GM21360 (cell line): ENCODE results near the gene SLC25A33.
"Not testable (repeated sequence)": the region's sequence is repeated elsewhere in the genome, so short reads cannot be mapped to it uniquely, and the experiment has no call there.

ENCODE experiments used
- ATAC-seq: cut with Tn5 transposase; IDR thresholded peaks from one replicate; pipeline ENCODE4 v1.9.1; 2021; ENCODE audit warnings: mild to moderate bottlenecking, moderate library complexity; ENCODE audit not compliant: unreplicated experiment

Gene SLC25A33

DNA sequence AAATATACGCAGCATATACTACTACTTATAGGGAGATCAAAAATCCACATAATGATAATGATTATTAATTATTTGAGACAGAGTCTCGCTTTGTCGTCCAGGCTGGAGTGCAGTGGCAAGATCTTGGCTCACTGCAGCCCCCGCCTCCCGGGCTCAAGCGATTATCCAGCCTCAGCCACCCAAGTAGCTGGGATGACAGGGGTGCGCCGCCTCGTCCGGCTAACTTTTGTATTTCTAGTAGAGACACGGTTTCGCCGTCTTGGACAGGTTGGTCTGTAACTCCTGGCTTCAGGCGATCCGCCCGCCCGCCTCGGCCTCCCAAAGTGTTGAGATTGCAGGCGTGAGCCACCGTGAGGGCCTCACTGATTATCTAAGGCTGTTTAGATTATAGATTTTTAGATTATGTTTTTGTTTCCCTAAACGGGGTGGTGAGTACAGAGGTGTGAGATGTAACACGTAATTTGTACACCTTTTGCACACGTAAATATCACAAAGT is 548 bp upstream of the SLC25A33 start:
- no peak for ATAC-seq

DNA sequence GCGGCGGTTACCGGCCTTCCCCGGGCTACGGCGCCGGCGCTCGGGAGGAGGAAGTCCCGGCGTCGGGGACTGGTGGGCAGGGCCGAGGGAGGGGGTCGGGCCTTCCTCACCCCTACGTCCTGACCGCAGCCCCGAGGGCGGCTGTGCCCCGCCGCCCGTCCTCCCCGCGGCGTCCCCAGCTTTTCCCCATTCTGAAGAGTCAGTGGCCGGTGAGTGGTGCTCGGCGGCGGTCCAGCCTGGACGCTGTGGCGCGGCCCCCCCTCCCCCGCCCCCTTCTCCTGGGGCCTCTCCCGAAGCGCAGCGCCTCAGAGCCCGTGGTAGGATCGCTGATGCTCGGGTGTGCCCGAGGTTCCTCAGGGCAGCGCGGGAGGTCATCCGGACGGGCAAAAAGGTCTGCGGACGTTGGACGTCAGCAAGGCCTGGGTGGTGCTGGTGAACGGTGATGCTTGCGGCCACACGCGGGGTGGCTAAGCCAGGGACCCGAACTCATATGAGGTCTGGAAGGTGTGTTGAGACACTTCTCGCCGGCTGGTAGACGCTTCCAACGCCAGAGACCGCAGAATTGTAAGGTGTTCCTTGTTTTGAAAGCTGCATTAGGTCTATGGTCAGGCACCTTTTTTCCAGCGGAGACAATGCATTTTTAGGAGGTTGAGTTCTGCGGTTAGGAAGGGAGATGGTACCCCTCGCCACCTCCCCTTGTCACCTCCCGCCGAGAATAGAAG is 725 bp downstream of the SLC25A33 start:
- ATAC-seq = peak; percentile 48

DNA sequence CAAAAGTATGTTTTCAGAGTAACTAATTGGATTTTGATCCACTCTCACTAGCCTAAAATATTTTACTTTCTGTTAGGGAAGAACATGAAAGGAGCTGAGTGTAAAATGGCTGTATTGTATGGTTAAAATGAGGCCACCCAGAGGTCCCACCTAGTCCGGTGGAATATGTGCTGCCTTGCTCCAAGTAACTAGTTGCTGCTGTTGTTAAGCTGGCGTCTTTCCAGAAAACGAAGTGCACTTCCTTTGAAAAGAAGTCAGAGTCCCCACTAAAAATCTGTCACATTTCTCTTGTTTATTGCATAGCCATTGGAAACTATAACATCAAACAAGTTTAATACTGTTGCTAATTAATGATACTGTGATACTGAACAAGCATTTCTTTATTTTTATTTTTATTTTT is 3.2 kb downstream of the SLC25A33 start:
- no peak for ATAC-seq

- ATAC-seq = no peak
Measured at GRCh38 chr1:9544926-9545325, 5.7 kb downstream of the SLC25A33 start.

- ATAC-seq = no peak
Measured at GRCh38 chr1:9549955-9550546, 10.8 kb downstream of the SLC25A33 start.

GRCh38 chr1:9551984-9552383 is 12.7 kb downstream of the SLC25A33 start:
- no peak for ATAC-seq

GRCh38 chr1:9553736-9554144 is 14.5 kb downstream of the SLC25A33 start:
- ATAC-seq = no peak

DNA sequence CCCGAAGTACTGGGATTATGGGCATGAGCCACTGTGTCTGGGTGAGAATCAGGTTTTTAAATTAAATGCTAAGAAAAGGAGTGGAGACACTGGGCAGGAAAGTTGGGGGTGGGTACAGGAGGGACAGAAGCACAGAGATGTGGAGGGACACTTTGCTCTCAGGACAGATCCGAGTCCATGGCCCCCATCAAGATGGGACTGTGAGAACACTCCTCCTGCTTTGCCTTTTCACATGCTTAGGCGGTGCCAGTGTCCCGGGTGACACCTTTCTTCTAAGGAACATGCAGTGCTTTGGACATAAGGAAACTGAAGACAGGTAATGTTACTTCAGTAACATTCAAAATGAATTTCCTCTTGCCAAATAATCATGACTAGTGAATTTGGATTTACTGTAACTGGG is 16.7 kb downstream of the SLC25A33 start:
- ATAC-seq = no peak

DNA sequence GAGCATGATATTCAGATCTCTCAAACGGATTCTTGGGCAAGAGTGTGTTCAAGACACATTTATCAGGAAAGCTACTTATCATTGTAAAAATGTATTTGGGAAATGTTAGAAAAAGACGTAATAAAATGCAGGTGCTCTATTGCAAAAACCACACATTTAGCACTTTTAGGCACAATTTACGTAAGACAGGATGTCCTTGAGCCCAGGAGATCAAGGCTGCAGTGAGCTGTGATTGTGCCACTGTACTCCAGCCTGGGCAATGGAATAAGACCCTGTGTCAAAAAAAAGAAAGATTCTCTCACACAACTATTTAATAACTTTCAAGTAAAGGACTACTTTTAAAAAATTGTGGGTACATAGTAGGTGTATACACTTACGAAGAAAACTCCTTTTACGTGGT is 18.4 kb downstream of the SLC25A33 start:
- no peak for ATAC-seq

- no peak for ATAC-seq
Measured at GRCh38 chr1:9558271-9558945, 19.1 kb downstream of the SLC25A33 start.

DNA sequence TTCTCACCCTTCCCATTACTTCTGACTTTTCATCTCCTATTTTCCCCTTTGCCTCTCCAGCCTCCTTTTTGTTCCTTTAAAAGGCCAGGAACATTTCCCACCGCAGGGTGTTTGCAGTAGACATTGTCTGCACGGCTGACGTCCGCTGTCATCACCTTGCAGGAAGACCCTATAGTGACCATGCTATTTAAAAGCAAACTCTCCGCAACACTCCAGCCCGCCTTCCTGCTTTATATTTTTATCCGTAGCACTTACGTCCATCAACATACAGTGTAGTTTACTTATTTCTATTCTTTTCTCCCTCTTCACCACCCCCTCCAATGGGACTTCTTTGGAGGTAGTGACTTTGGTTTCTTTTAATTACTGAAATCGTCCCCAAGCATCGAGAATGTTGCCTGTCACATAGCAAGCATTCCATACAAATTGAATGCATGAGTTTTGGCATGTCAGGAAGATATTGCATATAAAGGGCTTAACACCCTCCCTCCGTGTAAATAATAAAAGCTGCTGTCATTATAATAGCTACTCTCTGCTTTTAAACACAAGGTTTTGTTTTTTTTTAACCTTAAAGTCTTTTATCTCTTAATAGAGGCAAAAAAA is 19.8 kb downstream of the SLC25A33 start:
- ATAC-seq = no peak

- no peak for ATAC-seq
Measured at GRCh38 chr1:9559673-9560072, 20.4 kb downstream of the SLC25A33 start.

DNA sequence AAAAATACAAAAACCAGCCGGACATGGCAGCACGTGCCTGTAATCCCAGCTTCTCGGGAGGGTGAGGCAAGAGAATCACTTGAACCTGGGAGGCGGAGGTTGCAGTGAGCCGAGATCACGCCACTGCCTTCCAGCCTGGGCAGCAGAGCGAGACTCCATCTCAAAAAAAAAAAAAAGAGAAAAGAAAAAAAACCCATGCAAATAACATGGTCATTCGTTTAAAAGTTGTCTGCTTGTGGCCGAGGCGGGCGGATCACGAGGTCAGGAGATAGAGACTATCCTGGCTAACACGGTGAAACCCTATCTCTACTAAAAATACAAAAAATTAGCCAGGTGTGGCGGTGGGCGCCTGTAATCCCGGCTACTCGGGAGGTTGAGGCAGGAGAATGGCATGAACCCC is 20.8 kb downstream of the SLC25A33 start:
- not testable (repeated sequence) for ATAC-seq

- ATAC-seq = no peak
Measured at GRCh38 chr1:9561429-9561828, 22.2 kb downstream of the SLC25A33 start.

DNA sequence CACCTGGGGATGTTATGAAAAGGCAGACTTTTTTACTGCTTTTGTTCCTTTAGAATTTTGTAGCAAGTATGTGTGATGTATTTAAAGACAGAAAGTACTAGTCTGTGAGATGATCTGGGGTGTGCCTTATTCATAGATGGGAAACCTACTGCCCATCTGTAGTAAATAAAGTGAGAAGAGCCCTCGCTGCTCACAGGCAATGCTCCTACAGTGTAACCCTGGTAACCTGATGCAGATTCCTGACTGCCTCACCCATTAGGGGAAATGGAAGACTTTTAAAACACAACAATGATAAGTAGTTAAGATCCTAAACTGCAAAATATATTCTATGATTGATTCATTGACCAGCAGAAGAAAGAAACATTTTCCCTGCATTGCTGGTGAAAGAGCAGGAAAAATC is 30.0 kb downstream of the SLC25A33 start:
- no peak for ATAC-seq

DNA sequence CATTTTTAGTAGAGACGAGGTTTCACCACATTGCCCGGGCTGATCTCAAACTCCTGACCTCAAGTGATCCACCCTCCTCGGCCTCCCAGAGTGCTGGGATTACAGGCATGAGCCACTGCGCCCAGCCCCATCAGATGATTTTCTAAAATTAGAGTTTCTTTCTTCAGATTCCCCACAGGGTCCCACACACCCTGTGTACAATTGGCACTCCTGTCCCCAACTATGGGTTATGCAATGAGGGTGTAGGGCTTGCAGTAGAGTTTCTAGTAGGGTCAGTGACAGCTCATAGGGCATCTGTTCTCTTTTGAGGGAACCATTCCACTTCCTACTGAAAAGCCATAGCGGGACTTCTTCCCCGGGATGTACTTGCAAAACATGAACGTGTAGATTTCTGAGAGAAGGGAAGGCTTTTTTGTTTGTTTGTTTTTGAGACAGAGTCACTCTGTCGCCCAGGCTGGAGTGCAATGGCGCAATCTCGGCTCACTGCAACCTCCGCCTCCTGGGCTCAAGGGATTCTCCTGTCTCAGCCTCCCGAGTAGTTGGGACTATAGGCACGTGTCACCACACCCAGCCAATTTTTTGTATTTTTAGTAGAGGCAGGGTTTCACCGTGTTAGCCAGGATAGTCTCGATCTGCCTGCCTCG is 31.7 kb downstream of the SLC25A33 start:
- not testable (repeated sequence) for ATAC-seq

DNA sequence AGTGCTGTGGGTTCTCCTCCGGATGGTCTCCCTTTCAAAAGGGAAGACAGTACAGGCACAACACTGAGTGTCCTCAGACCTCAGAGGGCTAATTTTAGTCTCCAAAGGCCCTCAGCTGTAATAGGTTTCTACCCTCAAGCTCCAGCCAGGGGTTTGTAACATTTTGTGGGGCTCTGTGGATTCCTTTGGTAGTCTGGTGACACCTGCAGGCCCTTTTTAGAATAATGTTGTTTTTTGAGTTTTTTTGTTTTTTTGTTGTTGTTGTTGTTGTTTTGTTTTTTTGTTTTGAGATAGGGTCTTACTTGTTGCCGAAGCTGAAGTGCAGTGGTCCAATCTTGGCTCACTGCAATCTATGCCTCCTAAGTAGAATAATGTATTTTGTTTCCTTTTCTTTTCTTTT is 34.5 kb downstream of the SLC25A33 start:
- ATAC-seq = no peak

- no peak for ATAC-seq
Measured at GRCh38 chr1:9575486-9575885, 36.2 kb downstream of the SLC25A33 start.

GRCh38 chr1:9576903-9577302 is 37.6 kb downstream of the SLC25A33 start:
- ATAC-seq = no peak

DNA sequence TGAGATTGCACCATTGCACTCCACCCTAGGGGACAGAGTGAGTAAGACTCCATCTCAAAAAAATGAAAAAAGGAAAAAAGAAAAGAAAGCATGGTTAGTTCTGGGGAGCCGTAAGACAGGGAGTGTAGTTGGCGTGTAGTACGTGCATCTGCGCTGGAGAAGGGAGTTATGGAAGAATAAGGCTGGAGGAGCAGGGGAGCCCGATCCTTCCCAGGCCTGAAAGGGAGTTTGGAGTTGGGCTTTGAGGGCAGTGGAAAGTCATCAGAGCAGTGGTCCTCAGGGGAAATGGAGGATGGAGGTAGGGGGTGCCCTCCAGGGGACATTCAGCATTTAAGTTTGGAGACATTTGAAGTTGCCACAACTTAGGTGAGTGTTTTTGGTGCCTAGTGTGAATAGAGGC is 38.2 kb downstream of the SLC25A33 start:
- no peak for ATAC-seq

DNA sequence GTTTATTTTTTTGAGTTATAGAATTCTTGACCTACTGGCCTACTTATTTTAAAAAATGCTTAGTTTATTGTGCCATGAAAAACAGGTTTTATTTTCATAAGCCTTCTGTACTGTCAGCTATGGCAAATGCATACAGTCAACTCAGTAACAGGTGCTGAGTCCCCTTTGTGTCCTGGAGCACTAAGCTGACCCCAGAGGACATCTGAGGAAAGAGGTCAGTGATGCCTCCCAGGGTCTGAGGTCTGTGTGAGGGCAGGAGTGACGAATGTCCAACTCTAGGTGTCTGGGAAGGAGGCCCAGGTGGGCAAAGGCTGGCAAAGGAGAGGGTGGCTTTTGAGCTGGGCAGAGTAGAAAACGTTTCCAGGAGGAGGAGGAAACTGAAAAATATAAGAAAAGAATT is 41.7 kb downstream of the SLC25A33 start:
- ATAC-seq = no peak
